Ascending aorta (tissue), 2 donors: ENCODE data around the gene FBP1. TPM values are rescaled to one million over a fixed set of nuclear protein-coding genes. Genes with fewer than 3 reads are reported as not detected.

Experiments used
- DNase-seq, 2 donors: peaks; one replicate each; pipeline ENCODE4 v3.0.0-alpha.2; 2019; ENCODE audit warnings: low spot score in 2 of 2
- H3K27ac ChIP-seq, 2 donors: fragments of 200-600 bp; sonication (generic); one replicate each; pipeline ENCODE4 v1.5.1; 2016 to 2017; ENCODE audit warnings: mild to moderate bottlenecking in 1 of 2
- H3K27me3 ChIP-seq: fragments of 200-600 bp; sonication (generic); one replicate; pipeline ENCODE4 v1.5.1; 2017
- H3K36me3 ChIP-seq, 2 donors: fragments of 200-600 bp; sonication (generic); one replicate each; pipeline ENCODE4 v1.5.1; 2016
- H3K4me1 ChIP-seq, 2 donors: fragments of 200-600 bp; sonication (generic); one replicate each; pipeline ENCODE4 v1.5.1; 2016 to 2017; ENCODE audit warnings: mild to moderate bottlenecking in 1 of 2
- H3K4me3 ChIP-seq, 2 donors: fragments of 200-600 bp; sonication (generic); one replicate each; pipeline ENCODE4 v1.5.1; 2016 to 2017; ENCODE audit warnings: mild to moderate bottlenecking in 1 of 2
- H3K9me3 ChIP-seq, 2 donors: fragments of 200-600 bp; sonication (generic); one replicate each; pipeline ENCODE4 v1.5.1; 2016
- intact Hi-C: fragments of 100-400 bp; cut with DNase I; formaldehyde crosslinking; loops from one replicate; pipeline ENCODE4 v1.15.1; 2023
- total RNA-seq: library from RNA; depleted of rRNA; stranded (reverse); fragments of >200 nt; gene quantifications from one replicate; pipeline ENCODE4 v1.1.0, GENCODE V29; 2016
- TF ChIP-seq, protein P1 (sequence below), 3 experiments: fragments of 200-600 bp in 2 of 3; fragments of 450-650 bp in 1 of 3; sonication (generic) in 2 of 3; IDR thresholded peaks; one replicate each; pipeline ENCODE4 v1.5.1; 2016 to 2019; ENCODE audit warnings: antibody characterized with exemption in 3 of 3, mild to moderate bottlenecking in 1 of 3, moderate library complexity in 1 of 3

FBP1 gene
- 4.8 TPM for total RNA-seq

DNA sequence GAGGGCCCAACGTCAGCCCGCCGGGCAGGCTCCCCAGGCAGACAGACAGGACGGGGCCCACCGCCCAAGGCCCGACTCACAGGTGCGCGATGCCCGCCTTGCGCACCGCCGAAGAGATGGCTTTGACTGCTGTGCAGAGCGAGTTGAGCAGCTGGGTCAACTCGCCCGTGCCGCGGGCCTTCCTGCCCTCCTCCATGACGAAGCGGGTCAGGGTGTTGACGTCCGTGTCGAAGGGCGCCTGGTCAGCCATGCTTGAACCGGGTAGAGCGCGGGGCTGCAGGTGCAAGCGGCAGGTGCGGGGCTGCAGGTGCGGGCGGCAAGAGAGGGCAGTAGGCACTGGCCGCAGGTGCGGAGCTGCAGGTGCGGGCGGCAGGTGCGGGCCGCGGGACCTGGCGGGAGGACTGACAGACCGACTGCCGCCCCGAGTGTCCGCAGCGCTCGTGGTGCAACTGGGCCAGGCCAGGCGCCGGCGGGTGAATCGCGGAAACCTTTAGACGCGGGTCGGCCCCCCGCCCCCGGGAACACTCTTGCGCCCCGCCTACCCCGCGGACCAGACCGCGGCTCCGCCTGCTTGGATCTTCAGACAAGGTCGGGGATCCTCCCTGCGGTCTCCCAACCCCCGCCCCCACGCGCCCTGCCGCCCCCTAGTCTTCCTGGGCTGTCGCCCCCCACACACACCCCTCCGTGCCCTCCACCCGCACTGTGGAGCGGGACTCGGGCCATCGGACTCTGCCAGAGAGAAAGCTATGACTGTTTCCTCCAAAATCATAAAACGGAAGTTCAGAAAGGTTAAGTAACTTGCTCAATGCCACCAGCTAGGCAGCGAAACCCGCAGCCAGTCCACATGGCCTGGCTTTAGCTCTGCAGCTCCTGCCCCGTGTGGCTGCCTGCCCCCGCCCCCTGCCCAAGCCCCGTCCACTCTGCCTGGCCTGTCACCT, at the start of gene FBP1:
Gene FBP1, minus strand, starts transcription at position 458 of the 938 bp plus-strand sequence. Its CDS starts 208 bp downstream, at position 250.
- Histone ChIP-seq H3K4me1 (peaks cover 0 to 6% of the 10 kb centered on the region in 2 donors), H3K27ac (peak within 1 kb of the TSS in 1 of 2 donors; percentile 35), H3K36me3 (no peaks in the 10 kb centered on the region), H3K9me3 (no peaks in the 10 kb centered on the region), H3K27me3 (no peaks in the 10 kb centered on the region), H3K4me3 (peak within 1 kb of the TSS; percentile 74 to 79)
- DNase-seq = no peak
- TF ChIP-seq, protein P1, sequence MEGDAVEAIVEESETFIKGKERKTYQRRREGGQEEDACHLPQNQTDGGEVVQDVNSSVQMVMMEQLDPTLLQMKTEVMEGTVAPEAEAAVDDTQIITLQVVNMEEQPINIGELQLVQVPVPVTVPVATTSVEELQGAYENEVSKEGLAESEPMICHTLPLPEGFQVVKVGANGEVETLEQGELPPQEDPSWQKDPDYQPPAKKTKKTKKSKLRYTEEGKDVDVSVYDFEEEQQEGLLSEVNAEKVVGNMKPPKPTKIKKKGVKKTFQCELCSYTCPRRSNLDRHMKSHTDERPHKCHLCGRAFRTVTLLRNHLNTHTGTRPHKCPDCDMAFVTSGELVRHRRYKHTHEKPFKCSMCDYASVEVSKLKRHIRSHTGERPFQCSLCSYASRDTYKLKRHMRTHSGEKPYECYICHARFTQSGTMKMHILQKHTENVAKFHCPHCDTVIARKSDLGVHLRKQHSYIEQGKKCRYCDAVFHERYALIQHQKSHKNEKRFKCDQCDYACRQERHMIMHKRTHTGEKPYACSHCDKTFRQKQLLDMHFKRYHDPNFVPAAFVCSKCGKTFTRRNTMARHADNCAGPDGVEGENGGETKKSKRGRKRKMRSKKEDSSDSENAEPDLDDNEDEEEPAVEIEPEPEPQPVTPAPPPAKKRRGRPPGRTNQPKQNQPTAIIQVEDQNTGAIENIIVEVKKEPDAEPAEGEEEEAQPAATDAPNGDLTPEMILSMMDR (IDR thresholded peaks at IDR 0.05) = no peak
- intact Hi-C loops = no loop called here

DNA sequence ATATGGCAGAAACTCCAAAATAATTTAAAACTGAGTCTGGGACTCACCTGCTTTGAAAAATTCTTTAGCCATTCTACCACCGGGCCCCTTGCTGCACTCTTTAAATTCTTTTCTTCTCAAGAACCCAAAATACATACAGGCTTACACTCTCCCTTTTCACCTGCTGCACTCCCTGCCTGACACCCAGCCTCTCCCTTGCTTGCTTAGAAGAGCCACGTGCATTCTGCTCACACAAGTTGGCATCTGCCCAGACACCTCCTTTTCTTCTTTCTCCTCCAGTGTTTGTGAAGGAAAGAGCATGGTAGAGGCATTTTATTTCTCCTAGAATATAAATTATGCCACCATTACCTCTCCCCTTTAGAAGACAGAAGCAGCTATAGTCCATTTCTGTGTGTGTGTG, 48.1 kb upstream of the FBP1 start:
- intact Hi-C loops = loop anchor here (10.0 kb wide), 1 partner anchor 157 kb away; no protein-coding TSS in a partner anchor
- H3K4me1 ChIP-seq = no peaks in the 10 kb centered on the region
- no peaks in the 10 kb centered on the region for H3K36me3 ChIP-seq
- H3K27ac ChIP-seq = no peak overlapping the region
- H3K27me3 ChIP-seq = no peaks in the 10 kb centered on the region
- no peak overlapping the region for H3K4me3 ChIP-seq
- TF ChIP-seq, protein P1 (IDR thresholded peaks at IDR 0.05) = no peak
- DNase-seq = no peak
- no peaks in the 10 kb centered on the region for H3K9me3 ChIP-seq

DNA sequence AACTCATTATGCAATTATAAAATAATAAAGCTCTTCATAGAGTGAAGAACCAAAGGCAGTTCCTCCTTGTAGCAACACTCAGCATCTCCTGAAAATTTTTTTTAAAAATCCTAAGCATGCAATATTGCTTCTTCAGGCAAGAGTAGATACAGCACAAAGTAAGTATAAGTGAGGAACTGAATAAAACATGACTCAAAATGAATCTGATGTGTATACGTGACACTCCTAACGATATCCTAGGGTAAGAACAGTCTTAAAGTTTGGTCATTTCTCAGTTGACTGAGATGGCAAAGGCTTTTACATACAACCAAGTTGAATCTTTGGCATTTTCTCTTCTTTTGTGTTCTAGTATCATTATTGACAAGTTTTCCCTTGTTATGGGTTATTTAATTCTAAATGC, 46.0 kb upstream of the FBP1 start:
- H3K27me3 ChIP-seq = no peaks in the 10 kb centered on the region
- intact Hi-C loops = loop anchor here (10.0 kb wide), 1 partner anchor 159 kb away; no protein-coding TSS in a partner anchor
- no peak overlapping the region for H3K4me3 ChIP-seq
- H3K4me1 ChIP-seq = peaks cover 0 to 6% of the 10 kb centered on the region in 2 donors
- DNase-seq = no peak
- no peaks in the 10 kb centered on the region for H3K36me3 ChIP-seq
- no peak overlapping the region for H3K27ac ChIP-seq
- no peaks in the 10 kb centered on the region for H3K9me3 ChIP-seq
- TF ChIP-seq, protein P1 (IDR thresholded peaks at IDR 0.05) = no peak

DNA sequence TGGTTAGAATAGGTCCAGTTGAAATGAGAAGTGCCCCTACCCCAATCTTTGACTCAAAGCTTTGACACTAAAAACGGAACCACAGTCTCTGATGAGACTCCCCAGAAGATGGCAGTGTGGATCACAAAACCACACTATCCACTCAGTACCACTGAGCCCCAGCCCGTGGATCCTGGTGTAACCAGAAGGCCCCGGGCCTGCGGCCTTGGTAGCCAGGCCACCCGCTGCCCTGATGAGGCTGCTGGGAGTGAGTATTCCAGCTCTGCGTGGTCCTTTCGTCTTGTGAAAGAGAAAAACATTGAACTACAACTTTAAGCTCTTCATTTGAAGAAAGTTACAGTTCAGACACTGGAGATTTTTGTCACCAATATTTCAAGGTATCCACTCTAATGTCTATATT, 42.2 kb upstream of the FBP1 start:
- no peak overlapping the region for H3K4me3 ChIP-seq
- H3K36me3 ChIP-seq = no peaks in the 10 kb centered on the region
- H3K27ac ChIP-seq = peak overlapping the region; percentile 27 to 47
- H3K4me1 ChIP-seq = peaks cover 0 to 12% of the 10 kb centered on the region in 2 donors
- H3K27me3 ChIP-seq = no peaks in the 10 kb centered on the region
- intact Hi-C loops = loop anchor here (1.0 to 10.0 kb wide), 5 partner anchors 46 to 450 kb away; partner anchors contain the start of gene AOPEP
- DNase-seq = peak in 1 of 2 donors; percentile 90
- TF ChIP-seq, protein P1 (IDR thresholded peaks at IDR 0.05) = peak; percentile 67 to 78 (median 76)
- no peaks in the 10 kb centered on the region for H3K9me3 ChIP-seq

DNA sequence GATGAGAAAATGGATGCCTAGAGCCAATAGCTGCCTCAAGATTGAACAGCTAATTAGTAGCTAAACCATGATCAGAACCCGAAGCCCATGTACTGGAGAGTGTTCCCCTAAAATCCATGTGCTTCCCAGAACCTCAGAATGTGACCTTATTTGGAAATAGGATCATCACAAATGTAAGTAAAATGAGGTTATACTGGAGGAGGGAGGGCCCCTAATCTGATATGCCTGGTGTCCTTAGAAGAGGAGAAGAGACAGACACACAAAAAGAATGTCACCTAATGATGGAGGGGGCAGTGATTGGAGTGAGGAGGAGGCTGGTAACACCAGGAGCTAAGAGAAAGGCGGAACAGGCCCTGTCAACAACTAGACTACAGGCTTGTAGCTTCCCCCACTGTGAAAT, 41.3 kb upstream of the FBP1 start:
- intact Hi-C loops = loop anchor here (1.0 to 10.0 kb wide), 5 partner anchors 47 to 451 kb away; partner anchors contain the start of gene AOPEP
- H3K27me3 ChIP-seq = no peaks in the 10 kb centered on the region
- peaks cover 6 to 18% of the 10 kb centered on the region in 2 donors for H3K4me1 ChIP-seq
- no peak overlapping the region for H3K4me3 ChIP-seq
- H3K36me3 ChIP-seq = no peaks in the 10 kb centered on the region
- no peak for DNase-seq
- H3K27ac ChIP-seq = no peak overlapping the region
- TF ChIP-seq, protein P1 (IDR thresholded peaks at IDR 0.05) = no peak
- H3K9me3 ChIP-seq = no peaks in the 10 kb centered on the region
